HG02623 (cell line): ENCODE measurements around the gene C17orf78.
"Not testable (repeated sequence)": the region's sequence is repeated elsewhere in the genome, so short reads cannot be mapped to it uniquely, and the experiment has no call there.

Experiments used
- ATAC-seq: cut with Tn5 transposase; IDR thresholded peaks from one replicate; pipeline ENCODE4 v1.9.1; 2021; ENCODE audit warnings: moderate library complexity; ENCODE audit not compliant: unreplicated experiment

Gene C17orf78

GRCh38 chr17:37385474-37385990 lies 9.7 kb downstream of the C17orf78 start:
- no peak for ATAC-seq

- no peak for ATAC-seq
Measured at GRCh38 chr17:37386462-37386861, 10.7 kb downstream of the C17orf78 start.

- no peak for ATAC-seq
Measured at GRCh38 chr17:37388266-37388665, 12.5 kb downstream of the C17orf78 start.

GRCh38 chr17:37389160-37389559 lies 13.4 kb downstream of the C17orf78 start:
- ATAC-seq = no peak

GRCh38 chr17:37391146-37391545 lies 15.4 kb downstream of the C17orf78 start:
- no peak for ATAC-seq

- ATAC-seq = no peak
Measured at GRCh38 chr17:37392024-37392590, 16.3 kb downstream of the C17orf78 start.

- ATAC-seq = no peak
Measured at GRCh38 chr17:37393352-37393751, 17.6 kb downstream of the C17orf78 start.

GRCh38 chr17:37399265-37399803 lies 23.5 kb downstream of the C17orf78 start:
- ATAC-seq = no peak

- ATAC-seq = no peak
Measured at GRCh38 chr17:37400505-37400904, 24.7 kb downstream of the C17orf78 start.

GRCh38 chr17:37405522-37405921 lies 29.7 kb downstream of the C17orf78 start:
- ATAC-seq = not testable (repeated sequence)

GRCh38 chr17:37405955-37406634 lies 30.3 kb downstream of the C17orf78 start:
- ATAC-seq = peak; percentile 15

GRCh38 chr17:37406635-37407461 lies 31.1 kb downstream of the C17orf78 start, which contains the start of the genes ACACA and TADA2A:
TSS of gene ACACA (minus strand) at chr17:37406836. CDS start at chr17:37406299, 537 bp downstream.
TSS of gene TADA2A (plus strand) at chr17:37406886. CDS start at chr17:37411366, 4,480 bp downstream.
- ATAC-seq = peak; percentile 72

GRCh38 chr17:37408145-37408479 lies 32.3 kb downstream of the C17orf78 start:
- ATAC-seq = not testable (repeated sequence)

- no peak for ATAC-seq
Measured at GRCh38 chr17:37410357-37410756, 34.6 kb downstream of the C17orf78 start.

- no peak for ATAC-seq
Measured at GRCh38 chr17:37413875-37414519, 38.2 kb downstream of the C17orf78 start.

GRCh38 chr17:37417852-37418251 lies 42.1 kb downstream of the C17orf78 start:
- no peak for ATAC-seq

GRCh38 chr17:37422971-37423625 lies 47.3 kb downstream of the C17orf78 start:
- ATAC-seq = no peak

- no peak for ATAC-seq
Measured at GRCh38 chr17:37425268-37425667, 49.5 kb downstream of the C17orf78 start.

- ATAC-seq = no peak
Measured at GRCh38 chr17:37429039-37429438, 53.3 kb downstream of the C17orf78 start.

GRCh38 chr17:37429453-37429852 lies 53.7 kb downstream of the C17orf78 start:
- ATAC-seq = no peak
